GM18870 (cell line): ENCODE measurements around the gene FBXW11.

Experiments
- ATAC-seq: cut with Tn5 transposase; IDR thresholded peaks from one replicate; pipeline ENCODE4 v1.9.1; 2021; ENCODE audit warnings: moderate library complexity; ENCODE audit not compliant: unreplicated experiment

The FBXW11 gene

DNA sequence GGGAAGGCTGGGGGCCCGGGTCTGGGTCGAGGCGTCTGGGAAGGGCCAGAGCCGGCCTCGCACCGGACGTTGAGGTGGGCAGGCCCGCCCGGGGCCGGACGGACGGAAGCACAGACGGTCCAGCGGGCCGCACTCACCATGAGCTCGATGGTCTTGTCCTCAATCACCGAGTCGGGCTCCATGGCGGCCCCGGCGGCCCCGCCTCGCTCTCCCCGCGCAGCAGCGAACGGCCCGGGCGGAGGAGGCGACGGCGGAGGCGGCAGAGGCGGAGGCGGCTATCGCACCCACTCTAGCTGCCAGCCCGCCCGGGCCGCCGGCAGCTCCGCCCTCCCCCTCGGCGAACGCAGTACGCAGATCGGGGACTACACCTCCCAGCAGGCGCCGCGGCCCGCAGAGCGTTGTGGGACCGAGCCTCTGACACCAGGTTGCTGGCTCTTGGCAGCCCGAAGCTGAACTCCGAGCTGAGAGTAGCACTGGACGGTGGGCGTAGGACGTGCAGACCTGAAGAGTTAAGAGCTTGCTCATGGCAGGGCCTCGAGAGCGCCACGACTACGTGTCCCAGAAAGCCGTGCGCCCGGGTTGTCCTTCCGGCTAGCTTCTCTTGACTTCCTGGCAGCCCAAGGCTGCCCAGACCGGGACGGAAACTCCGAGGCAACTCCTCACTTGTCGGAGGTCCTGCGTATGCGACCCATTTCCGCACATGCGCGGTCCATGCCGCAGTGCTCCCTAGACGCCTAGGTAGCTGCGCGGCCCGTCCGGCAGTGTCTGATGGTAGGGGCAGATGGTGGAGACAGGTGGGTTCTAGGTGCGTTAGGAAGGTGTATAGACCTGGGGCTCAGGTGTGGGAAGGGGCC is at the start of gene FBXW11:
TSS of gene FBXW11 (minus strand) at position 318 of the 854 bp plus-strand sequence. CDS start at position 182, 136 bp downstream.
- ATAC-seq = peak; percentile 71

DNA sequence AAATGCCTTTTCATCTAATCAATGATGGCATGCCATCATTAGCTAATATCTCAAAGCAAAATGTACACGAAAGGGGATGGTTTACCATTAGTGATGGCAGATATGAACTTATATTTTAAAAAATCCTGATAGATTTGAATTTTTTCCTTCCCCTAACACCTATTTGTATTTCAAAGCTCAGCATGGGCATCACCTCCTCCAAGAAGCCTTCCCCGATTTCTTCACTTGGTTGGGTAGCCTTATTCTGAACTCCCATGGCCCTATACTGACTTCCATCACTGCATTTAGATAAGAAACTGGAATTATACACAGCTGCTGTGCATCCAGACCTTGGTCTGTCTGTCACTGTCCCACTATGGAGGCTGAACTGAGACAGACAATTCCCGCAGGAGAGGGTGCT is 49.6 kb upstream of the FBXW11 start:
- ATAC-seq = no peak

DNA sequence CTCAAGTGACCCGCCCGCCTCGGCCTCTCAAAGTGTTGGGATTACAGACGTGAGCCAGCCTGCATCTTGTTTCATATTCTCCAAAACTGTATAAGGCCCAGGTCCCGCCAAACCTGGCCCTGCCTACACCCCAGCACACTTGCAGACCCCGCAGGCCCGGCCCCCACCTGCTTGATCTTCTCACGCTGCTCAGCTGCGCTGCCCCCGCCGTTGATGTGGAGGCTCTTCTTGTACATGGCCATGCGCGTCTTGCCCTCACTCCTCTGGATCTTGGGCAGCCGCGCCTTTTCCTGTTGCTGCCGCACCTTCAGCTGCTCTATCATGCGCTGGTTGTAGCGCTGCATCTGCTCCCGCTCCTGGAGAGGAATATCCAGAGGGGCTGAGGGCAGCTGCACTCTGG is 49.0 kb upstream of the FBXW11 start:
- no peak for ATAC-seq

DNA sequence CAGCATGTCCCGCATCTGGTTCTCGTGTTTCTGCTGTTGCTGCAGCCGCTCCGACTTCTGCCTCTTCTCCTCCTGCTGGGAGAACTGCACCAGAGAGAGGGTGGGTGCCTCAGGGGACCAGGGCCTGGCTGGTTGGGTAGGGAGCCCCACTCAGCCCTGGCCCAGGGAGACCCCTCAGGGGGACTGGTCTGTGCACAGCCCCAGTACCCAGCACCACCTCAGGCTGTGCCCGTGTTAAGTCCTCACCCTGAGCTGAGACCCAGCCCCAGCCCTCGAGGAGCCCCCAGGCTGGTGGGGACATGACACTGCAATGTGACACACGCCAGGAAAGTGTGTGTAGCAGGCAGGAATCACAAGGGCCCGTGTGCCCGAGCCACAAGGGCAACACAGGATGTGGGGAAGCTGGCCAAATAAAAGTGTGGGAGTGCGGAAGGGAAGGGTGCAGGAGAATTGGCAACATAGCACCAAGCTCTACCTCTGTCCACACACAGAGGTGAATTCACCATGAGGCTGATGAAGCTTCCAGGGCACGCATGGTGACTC is 48.2 kb upstream of the FBXW11 start:
- ATAC-seq = no peak

DNA sequence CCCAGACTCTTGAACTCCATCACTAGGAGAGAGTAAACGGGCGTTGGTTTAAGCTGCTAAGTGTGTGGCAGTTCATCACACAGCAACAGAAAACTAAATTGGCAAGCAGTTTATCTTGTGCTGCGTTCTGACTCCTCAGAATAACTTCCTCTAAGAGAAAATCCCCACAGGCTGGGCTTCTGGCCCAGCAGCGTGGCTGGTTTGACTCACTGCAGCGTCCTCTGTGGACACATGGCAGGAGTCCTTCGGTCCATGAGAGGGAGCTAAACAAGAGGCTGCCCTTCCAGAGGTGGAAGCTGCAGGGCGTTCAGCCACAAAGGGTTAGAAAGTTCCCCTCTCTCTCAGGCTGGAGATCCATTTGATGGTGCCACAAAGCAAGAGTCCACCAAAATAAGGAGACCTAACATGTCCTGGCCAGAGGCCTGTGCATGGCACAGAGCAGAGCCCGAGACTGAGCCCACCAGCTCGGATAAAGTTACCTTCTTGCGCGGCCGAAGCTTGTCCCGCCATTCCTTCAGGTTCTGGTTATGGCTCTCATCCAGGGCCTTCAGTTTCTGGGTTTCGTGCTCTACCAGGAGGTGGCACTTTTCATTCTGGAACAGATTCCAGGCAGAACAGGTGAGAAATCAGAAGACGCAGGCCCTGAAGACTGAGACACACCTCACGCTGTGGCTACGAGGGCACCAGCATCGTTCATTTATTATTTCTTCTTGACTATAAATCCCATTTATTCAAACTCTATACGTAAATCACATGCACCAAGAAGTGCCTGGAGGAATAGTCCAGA is 46.2 kb upstream of the FBXW11 start:
- ATAC-seq = no peak

DNA sequence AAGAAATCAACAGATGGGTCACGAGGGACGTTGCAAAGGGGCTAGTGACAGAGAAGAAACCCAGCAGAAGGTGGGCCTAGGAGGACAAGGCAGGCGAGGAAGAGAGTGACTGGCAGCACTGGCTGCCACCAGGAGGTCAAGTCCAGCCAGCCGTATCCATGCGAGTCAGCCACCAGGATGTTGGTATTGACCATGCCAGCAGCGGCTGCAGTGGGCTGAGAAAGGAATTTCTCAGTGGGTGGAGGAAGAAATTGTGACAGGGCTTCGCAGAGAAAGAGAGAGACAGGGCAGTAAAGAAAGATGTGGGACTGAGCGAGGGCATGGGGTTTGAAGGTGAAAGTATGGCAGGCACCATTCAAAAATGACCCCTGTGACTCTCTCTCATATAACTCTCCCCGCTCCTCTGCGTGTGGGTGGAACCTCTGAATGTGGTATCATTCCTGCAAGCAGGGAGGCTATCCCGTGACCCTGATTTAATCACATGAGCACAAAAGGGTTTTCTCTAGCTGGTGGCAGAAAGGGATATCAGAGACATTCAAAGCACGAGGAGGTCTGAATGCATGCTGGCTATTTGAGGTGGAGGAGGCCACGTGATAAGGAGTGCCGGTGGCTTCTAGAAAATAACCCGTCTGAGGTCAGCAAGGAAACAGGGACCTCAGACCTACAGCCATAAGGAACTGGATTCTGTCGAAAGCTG is 45.4 kb upstream of the FBXW11 start:
- ATAC-seq = no peak

DNA sequence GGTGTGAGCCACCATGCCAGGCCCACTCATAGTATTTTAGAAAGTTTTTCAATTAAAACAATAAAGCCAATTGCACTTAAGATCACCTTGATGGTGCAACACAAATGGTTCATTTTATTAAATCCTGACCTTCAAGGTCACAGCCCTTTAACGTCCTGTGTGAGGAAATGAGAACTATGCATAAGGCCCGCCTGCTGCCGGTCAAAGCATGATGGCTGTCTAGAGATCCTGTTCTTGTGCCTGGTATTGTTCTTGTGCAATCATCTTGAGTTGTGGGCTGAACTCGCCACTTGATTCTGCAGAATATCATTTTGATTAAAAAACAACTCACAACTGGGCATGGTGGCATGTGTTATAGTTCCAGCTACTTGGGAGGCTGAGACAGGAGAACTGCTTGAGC is 43.6 kb upstream of the FBXW11 start:
- no peak for ATAC-seq

DNA sequence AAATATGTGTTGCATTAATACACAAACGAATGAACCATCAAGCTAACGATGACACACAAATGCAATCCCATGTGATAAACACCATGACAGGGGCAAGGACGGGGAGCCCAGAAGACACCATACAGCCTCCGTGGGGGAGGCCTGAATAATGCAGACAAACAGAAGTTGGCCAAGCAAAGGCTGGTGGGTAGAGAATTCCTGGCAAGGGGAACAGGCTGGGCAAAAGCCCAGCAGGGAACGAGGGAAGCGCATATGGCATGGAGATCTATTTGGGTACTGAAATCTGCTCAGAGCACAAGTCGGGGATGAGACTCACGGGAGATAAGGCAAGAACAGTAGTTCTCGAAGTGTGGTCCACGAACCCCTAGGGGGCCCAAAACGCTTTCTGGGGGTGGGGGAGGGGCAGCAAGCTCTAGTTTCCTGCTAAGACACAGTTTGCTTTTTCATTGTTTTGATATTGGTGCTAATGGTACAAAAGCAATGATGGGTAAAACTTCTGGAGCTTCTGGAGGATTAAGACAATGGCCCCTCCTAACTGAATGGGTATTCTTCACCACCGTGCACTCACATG is 42.9 kb upstream of the FBXW11 start:
- ATAC-seq = no peak

DNA sequence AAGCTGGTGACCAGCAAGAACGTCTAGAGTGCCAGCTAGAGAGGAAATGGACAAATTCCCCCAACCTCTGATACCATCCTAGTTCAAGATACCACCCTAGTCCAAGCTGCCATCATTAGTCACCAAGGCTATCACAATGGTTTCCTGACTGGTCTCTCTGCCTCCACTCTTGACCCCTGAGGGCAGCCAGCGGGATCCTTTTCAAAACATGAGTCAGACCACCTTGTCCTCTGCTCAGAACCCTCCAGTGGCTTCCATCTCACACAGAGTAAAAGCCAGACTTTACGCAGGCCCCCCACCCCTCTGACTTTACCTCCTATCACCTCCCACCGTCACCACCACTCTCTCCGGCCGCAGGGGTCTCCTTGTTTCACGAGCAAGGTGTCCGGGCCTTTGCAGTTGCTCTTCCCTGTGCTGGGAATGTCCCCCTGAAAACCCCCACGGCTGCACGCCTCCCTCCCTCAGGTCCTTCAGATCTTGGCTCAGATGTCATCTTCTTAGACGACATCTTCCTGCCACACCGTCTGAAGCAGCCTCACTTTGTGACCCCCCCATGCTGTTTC is 42.2 kb upstream of the FBXW11 start:
- no peak for ATAC-seq

DNA sequence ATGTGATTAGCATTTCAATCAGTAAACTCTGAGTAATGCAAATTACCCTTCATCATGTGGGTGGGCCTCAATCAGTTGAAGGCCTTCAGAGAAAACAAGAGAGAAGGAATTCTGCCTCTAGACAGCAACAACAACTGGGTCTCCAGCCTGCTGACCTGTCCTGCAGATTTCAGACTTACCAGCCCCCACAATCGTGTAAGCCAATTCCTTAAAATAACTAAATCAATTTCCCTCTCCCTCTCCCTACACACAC is 41.7 kb upstream of the FBXW11 start:
- ATAC-seq = no peak

DNA sequence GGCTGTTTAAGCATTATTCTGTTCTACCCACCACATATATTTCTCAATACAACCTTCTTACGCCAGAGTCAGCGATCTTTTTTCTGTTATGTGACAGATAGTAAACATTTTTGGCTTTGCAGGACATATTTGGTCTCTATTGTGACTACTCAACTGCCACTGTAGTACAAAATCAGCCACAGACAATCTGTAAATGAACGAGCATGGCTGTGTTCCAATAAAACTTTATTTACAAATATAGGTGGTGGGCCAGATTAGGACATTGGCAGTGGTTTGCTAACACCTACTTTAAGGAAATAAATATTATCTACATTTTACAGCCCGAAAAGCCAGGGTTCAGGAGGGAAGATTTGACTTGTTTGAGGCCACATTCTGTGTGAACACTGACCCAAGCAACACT is 40.2 kb upstream of the FBXW11 start:
- ATAC-seq = no peak

DNA sequence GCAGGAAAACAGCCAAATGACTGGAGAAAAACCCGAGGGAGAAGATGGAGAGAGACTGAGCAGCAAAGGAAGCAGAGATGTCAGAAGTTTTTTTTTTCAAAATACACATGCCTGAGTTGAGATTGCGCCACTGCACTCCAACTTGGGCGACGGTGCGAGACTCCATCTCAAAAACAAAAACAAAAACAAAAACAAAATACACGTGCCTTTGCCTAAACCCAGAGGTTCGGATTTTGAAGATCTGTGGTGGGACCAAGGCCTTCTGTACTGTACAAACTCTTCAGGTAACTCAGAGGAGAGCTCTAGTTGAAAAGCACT is 38.8 kb upstream of the FBXW11 start:
- ATAC-seq = no peak

DNA sequence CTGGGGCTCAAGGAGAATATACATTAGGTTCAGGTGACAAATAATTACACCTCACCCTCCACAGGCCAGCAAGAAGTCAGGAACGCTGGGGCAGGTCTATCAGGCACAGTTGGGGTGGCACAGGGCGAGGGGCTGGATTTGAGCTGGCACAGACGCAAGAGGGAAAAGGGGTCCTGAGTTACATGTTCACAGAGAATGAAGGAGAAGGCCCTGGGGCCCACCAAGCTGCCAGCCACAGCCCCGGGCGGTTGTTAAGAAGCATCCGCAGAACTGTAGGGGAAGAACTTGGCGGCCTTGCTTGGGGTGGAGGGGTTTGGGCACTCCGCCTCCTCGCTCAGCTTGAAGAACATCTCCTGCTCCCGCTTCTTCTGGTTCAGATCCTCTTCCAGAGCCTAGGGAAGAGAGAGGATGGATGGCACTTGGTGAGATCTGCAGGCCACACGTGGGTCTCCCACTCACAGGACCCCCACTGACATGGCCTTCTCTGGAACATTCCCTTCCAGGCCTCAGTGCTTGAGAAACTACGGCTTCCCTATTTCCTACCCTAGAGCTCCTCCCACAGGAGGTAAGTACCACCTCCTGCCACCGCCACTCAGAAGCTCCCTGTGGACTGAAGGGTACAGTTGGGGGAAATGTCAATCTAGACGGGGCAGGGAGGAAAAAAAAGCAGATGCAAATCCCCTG is 38.3 kb upstream of the FBXW11 start:
- ATAC-seq = no peak

DNA sequence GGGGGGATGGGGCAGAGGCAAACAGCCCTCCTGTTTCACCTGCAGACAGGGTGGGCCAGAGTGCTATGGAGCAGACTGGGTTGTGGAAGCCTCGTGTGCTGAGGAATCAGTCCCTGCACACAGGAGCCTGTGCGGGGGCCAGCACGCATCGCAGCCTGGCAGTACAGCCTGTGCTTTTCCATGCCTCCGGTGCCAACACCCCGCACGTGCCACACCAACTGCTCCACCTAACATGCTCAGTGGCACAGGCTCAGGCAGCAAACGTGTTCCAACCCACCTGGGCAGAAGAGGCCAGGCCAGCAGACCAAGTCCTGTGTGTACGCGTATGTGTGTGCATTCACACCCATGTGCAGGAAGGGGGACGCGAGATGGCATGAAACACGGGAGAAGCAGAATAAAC is 37.4 kb upstream of the FBXW11 start:
- no peak for ATAC-seq

DNA sequence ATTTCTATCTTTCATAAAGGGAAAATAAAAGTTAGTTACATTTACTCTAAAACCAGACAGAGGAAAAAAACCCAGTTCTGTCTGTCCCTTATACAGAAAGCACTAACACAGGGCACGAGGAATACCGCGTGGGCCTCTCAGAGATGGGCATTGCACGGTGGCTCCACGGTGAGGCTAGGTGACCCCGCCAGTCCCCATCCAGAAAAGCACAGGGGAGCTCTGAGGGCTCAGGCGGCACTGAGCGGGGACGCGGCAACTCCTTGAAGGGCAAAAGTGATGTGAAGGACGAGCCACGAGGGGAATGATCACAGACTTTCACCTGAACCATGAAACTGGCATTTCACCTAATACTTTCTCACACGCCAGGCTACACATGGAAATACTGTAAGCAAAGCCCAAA is 35.7 kb upstream of the FBXW11 start:
- ATAC-seq = no peak

DNA sequence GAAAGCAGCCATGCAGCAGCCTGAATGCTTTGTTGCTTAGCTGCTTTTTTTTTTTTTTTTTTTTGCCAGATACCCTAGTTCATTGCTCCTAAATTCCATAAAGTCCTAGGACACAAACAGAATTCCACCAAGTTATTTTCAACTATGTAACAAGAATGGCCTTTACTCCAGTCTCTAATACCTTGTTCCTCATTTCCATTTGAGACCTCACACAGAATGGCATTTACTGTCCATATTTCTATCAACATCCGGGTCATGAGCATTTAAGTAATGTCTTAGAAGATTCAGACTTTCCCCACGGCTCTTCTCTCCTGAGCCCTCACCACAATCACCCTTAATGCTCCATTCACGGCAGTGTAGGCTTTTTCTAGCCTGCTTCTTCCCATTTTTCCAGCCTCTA is 31.7 kb upstream of the FBXW11 start:
- ATAC-seq = no peak

DNA sequence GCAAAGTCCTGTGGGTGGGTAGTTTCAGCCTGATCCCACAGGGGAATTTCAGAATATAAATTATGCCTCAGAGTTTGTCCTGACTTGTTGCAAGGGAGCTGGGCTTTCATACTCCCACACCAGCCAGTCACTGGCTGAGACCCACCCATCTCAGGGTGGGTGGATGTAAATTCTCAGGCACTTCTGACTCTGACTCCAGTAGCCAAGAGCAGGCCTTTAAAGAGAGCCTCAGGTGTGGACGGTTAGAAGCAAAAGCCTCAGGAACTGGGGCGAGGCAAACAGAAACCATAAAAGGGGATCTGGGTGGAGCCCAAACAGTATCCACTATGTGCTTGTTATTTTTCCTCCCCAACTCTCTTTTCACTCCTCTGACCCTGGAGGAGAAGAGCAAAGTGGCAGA is 28.6 kb upstream of the FBXW11 start:
- peak; percentile 78 for ATAC-seq

DNA sequence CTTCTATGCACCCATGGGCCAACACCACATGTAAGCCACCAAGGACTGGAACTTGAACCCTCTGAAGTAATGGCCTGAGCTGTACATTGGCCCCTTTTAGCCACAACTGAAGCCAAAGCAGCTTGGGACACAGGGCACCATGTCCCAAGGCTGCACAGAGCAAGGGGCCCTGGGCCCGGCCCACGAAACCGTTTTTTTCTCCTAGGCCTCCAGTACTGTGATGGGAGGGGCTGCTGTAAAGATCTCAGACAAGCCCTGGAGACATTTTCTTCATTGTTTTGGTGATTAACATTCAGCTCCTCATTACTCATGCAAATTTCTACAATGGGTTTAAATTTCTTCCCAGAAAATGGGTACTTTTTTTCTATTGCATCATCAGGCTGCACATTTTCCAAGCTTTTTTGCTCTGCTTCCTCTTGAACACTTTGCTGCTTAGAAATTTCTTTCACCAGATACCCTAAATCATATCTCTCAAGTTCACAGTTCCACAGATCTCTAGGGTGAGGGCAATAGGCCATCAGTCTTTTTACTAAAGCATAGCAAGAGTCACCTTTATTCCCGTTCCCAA is 25.5 kb upstream of the FBXW11 start:
- ATAC-seq = no peak

DNA sequence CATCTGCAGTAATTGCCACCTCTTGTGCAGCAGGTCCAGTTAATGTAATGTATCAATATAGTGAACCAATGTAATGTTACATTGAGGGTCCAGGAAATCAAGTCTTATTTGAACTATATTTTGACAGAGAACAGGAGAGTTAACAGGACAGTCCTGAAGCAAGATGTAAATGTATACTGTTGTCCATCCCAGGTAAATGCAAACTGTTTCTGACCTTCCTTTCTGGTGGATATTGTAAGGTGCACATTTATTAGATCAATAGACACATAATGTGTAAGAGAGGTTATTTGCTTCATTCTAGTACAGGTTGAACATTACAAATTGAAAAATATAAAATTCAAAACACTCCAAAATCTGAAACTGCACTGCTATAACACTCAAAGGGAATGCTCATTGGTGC is 23.4 kb upstream of the FBXW11 start:
- no peak for ATAC-seq

DNA sequence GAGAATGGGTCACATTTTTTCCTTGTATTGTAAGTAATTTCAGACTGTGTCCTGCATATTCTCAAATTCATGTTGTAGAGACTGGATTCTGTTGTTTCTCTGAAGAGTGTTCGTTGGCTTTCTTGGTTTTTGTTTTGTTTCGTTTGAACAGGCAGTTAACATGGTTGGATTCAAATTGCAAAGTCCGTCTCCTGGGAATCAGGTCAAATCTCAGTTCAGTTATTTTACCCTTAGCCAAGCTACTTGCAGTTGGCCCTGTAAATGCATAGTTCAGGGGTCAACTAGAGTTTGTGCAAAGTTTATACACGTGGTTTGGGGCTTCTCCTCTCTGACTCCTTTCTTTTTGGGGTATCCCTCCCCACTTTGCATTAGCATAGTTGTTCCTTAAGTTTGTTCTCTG is 21.7 kb upstream of the FBXW11 start:
- no peak for ATAC-seq
